BLaER1 treated with 17β-estradiol and CSF1 and Interleukin-3, amounts not matched to agents 10 nM and 100 nM (cell line): Measurements from ENCODE around the gene CLIP4.
A peak's percentile ranks its signal among the peaks of the same experiment; 100 is the strongest.

ENCODE experiments used
- H3K27ac ChIP-seq, 11 experiments: shearing (Covaris generic); formaldehyde crosslinking; 2 replicates each; pipeline ENCODE4 v1.8.1; 2022
- H3K27me3 ChIP-seq, 11 experiments: shearing (Covaris generic); formaldehyde crosslinking; 2 replicates each; pipeline ENCODE4 v1.8.1; 2022
- H3K36me3 ChIP-seq, 11 experiments: shearing (Covaris generic); formaldehyde crosslinking; 2 replicates each; pipeline ENCODE4 v1.8.1; 2022
- H3K4me1 ChIP-seq, 10 experiments: shearing (Covaris generic); formaldehyde crosslinking; 2 replicates each; pipeline ENCODE4 v1.8.1; 2022
- H3K4me2 ChIP-seq, 11 experiments: shearing (Covaris generic); formaldehyde crosslinking; 2 replicates each; pipeline ENCODE4 v1.8.1; 2022
- H3K4me3 ChIP-seq, 10 experiments: shearing (Covaris generic); formaldehyde crosslinking; 2 replicates each; pipeline ENCODE4 v1.8.1; 2022
- H3K9ac ChIP-seq, 11 experiments: shearing (Covaris generic); formaldehyde crosslinking; 2 replicates each; pipeline ENCODE4 v1.8.1; 2022
- H3K9me3 ChIP-seq, 11 experiments: shearing (Covaris generic); formaldehyde crosslinking; replicated peaks in 1 of 11; 2 replicates each; pipeline ENCODE4 v1.8.1; 2022
- H4K20me1 ChIP-seq, 11 experiments: shearing (Covaris generic); formaldehyde crosslinking; 2 replicates each; pipeline ENCODE4 v1.8.1; 2022
- Cebpa-rat ChIP-seq, 11 experiments: shearing (Covaris generic); IDR thresholded peaks; 2 replicates each; pipeline ENCODE4 v1.8.1; 2022

The CLIP4 gene

GRCh38 chr2:29229640-29230039 lies 114.4 kb downstream of the CLIP4 start:
- Histone ChIP-seq H3K27ac (no peak overlapping the region), H3K4me2 (peak overlapping the region in 2 of 11 experiments; percentile 79 to 86; a peak in 1 of 22 replicates), H3K9me3 (no peaks in the 10 kb centered on the region), H3K4me3 (no peak overlapping the region), H4K20me1 (no peaks in the 10 kb centered on the region; a peak in 3 of 22 replicates), H3K36me3 (no peaks in the 10 kb centered on the region), H3K27me3 (no peaks in the 10 kb centered on the region), H3K9ac (no peak overlapping the region), H3K4me1 (peaks cover 15 to 45% (median 29%) of the 10 kb centered on the region in 10 experiments)
- no peak for TF ChIP-seq Cebpa-rat (IDR thresholded peaks at IDR 0.05)

DNA sequence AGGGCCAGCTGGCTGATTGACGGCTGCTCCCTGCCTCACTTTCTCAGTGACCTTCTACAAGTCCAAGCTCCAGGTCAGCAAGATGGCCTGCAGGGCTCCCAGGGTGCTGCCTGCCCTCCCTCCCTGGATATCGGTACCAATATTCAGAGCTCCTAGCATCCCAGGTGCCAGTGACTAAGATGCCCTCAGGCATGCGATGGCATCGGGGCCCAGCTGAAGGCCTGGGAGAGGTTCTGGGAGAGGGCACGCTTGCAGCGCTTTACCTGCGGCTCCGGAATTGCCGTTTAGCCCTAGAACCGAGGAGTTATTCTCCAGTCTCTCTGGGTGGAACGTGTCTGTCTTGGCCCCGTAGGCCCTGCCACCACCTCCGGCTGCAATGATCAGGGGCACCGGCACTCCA lies 116.8 kb downstream of the CLIP4 start:
- Histone ChIP-seq H3K9me3 (no peaks in the 10 kb centered on the region), H3K4me2 (no peak overlapping the region), H3K9ac (no peak overlapping the region), H3K36me3 (no peaks in the 10 kb centered on the region), H4K20me1 (no peaks in the 10 kb centered on the region; a peak in 3 of 22 replicates), H3K4me1 (peaks cover 15 to 32% (median 20%) of the 10 kb centered on the region in 10 experiments), H3K4me3 (no peak overlapping the region), H3K27me3 (no peaks in the 10 kb centered on the region), H3K27ac (no peak overlapping the region)
- no peak for TF ChIP-seq Cebpa-rat (IDR thresholded peaks at IDR 0.05)

DNA sequence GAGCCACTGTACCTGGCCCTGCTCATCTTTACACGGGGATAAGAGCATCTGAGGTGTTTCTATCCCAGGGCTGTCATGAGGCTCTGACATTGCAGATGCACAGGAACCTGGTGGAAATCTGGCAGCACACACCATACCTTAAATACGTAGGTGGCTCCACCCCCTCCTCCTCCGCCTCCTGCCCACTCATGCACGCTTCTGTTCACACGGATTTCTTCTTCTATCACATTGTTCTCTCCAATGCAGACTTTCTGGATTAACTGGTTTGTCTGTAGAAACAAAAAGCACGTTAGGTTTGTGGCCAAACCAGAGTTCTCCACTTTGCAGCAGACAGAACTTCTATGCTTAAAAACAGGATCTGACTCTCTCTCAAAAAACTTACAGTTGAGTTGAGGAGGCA lies 118.2 kb downstream of the CLIP4 start:
- H3K27me3 ChIP-seq = no peaks in the 10 kb centered on the region
- H3K9me3 ChIP-seq = no peaks in the 10 kb centered on the region
- H3K9ac ChIP-seq = no peak overlapping the region
- no peak overlapping the region for H3K27ac ChIP-seq
- H3K4me1 ChIP-seq = peaks cover under 1 to 18% (median 8%) of the 10 kb centered on the region in 10 experiments; a peak in 19 of 20 replicates
- TF ChIP-seq Cebpa-rat (IDR thresholded peaks at IDR 0.05) = no peak
- H4K20me1 ChIP-seq = no peaks in the 10 kb centered on the region; a peak in 3 of 22 replicates
- no peak overlapping the region for H3K4me2 ChIP-seq
- H3K36me3 ChIP-seq = no peaks in the 10 kb centered on the region
- no peak overlapping the region for H3K4me3 ChIP-seq

DNA sequence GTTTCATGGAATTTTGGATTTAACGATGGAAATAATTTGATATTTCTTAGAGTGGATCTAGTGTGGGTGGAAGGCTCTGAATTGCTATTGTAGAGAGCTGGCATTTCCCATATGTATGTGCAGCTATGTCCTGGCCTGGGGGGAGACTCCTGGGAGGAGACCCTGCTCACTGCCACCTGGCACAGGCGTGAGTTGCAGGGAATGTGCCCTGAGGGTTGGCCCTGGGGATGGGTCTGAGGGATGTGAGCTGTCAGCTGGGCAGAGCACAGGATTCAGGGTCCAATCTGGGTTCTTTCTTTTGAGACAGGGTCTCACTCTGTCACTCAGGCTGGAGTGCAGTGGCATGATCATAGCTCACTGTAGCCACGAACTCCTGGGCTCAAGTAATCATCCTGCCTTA lies 120.2 kb downstream of the CLIP4 start:
- no peaks in the 10 kb centered on the region for H3K36me3 ChIP-seq
- no peak overlapping the region for H3K4me3 ChIP-seq
- peaks cover 0 to 14% (median 0%) of the 10 kb centered on the region in 10 experiments; a peak in 5 of 20 replicates for H3K4me1 ChIP-seq
- H3K9me3 ChIP-seq = no peaks in the 10 kb centered on the region
- H3K9ac ChIP-seq = no peak overlapping the region
- no peak overlapping the region for H3K27ac ChIP-seq
- H4K20me1 ChIP-seq = no peaks in the 10 kb centered on the region; a peak in 2 of 22 replicates
- no peak for TF ChIP-seq Cebpa-rat (IDR thresholded peaks at IDR 0.05)
- no peaks in the 10 kb centered on the region for H3K27me3 ChIP-seq
- H3K4me2 ChIP-seq = no peak overlapping the region

GRCh38 chr2:29236074-29236473 lies 120.9 kb downstream of the CLIP4 start:
- no peaks in the 10 kb centered on the region for H3K36me3 ChIP-seq
- H3K4me1 ChIP-seq = peaks cover 0 to 11% (median 0%) of the 10 kb centered on the region in 10 experiments; a peak in 3 of 20 replicates
- H3K9ac ChIP-seq = no peak overlapping the region
- no peaks in the 10 kb centered on the region; a peak in 2 of 22 replicates for H4K20me1 ChIP-seq
- H3K27ac ChIP-seq = no peak overlapping the region
- no peak for TF ChIP-seq Cebpa-rat (IDR thresholded peaks at IDR 0.05)
- no peak overlapping the region for H3K4me2 ChIP-seq
- H3K27me3 ChIP-seq = no peaks in the 10 kb centered on the region
- H3K9me3 ChIP-seq = no peaks in the 10 kb centered on the region
- no peak overlapping the region for H3K4me3 ChIP-seq

- Histone ChIP-seq H3K27ac (no peak overlapping the region), H3K4me1 (peaks cover 0 to 11% (median 0%) of the 10 kb centered on the region in 10 experiments; a peak in 3 of 20 replicates), H4K20me1 (no peaks in the 10 kb centered on the region; a peak in 1 of 22 replicates), H3K9ac (no peak overlapping the region), H3K27me3 (no peaks in the 10 kb centered on the region), H3K4me2 (no peak overlapping the region), H3K4me3 (no peak overlapping the region), H3K9me3 (no peaks in the 10 kb centered on the region), H3K36me3 (no peaks in the 10 kb centered on the region)
- TF ChIP-seq Cebpa-rat (IDR thresholded peaks at IDR 0.05) = no peak
Observed at GRCh38 chr2:29238497-29238896, 123.3 kb downstream of the CLIP4 start.
